ENCODE measurements around the gene TUBAL3. TPM values are rescaled to one million over a fixed set of nuclear protein-coding genes. Genes with fewer than 3 reads are reported as not detected.
"Not testable (repeated sequence)": the region's sequence is repeated elsewhere in the genome, so short reads cannot be mapped to it uniquely, and the experiment has no call there.

The TUBAL3 gene
- total RNA-seq, 1 donor from 2014 or later = not detected

- FAIRE-seq (no peak), DNase-seq (ENCODE audit: low spot score in 2 of 2) (no peak)
Observed at GRCh38 chr10:5428133-5428532, 23.5 kb upstream of the TUBAL3 start.

- FAIRE-seq (no peak), DNase-seq (ENCODE audit: low spot score in 2 of 2) (no peak)
Observed at GRCh38 chr10:5424751-5425150, 20.1 kb upstream of the TUBAL3 start.

- DNase-seq (ENCODE audit: low spot score in 2 of 2) (no peak), FAIRE-seq (no peak)
Observed at GRCh38 chr10:5423771-5424170, 19.1 kb upstream of the TUBAL3 start.

- FAIRE-seq (no peak), DNase-seq (ENCODE audit: low spot score in 2 of 2) (no peak)
Observed at GRCh38 chr10:5419466-5420094, 15.0 kb upstream of the TUBAL3 start.

- DNase-seq (ENCODE audit: low spot score in 2 of 2) (no peak), FAIRE-seq (peak; percentile 6)
Observed at GRCh38 chr10:5418584-5418983, 14.0 kb upstream of the TUBAL3 start.

GRCh38 chr10:5416981-5417380 lies 12.4 kb upstream of the TUBAL3 start:
- FAIRE-seq (no peak), DNase-seq (ENCODE audit: low spot score in 2 of 2) (no peak)

- no peak for FAIRE-seq
- peak; percentile 20 to 40 for DNase-seq (ENCODE audit: low spot score in 2 of 2)
Observed at GRCh38 chr10:5413012-5413938, 8.6 kb upstream of the TUBAL3 start.

- DNase-seq (ENCODE audit: low spot score in 2 of 2) (peak; percentile 93 to 94), FAIRE-seq (no peak)
Observed at GRCh38 chr10:5412277-5412941, 7.8 kb upstream of the TUBAL3 start, which contains the start of gene NET1. TSS of gene NET1 (plus strand) at chr10:5412557. CDS start at chr10:5412693, 136 bp downstream.

- no peak for FAIRE-seq
- DNase-seq (ENCODE audit: low spot score in 2 of 2) = no peak
Observed at GRCh38 chr10:5411941-5412276, 7.3 kb upstream of the TUBAL3 start.

GRCh38 chr10:5410787-5411186 lies 6.2 kb upstream of the TUBAL3 start:
- not testable (repeated sequence) for FAIRE-seq

GRCh38 chr10:5406918-5407317 lies 2.3 kb upstream of the TUBAL3 start:
- FAIRE-seq = no peak
- no peak for DNase-seq (ENCODE audit: low spot score in 2 of 2)

More at GRCh38 chr10:5410787-5411186, 6.2 kb upstream of the TUBAL3 start:
- not testable (repeated sequence) for DNase-seq (ENCODE audit: low spot score in 2 of 2)

- FAIRE-seq = no peak
- DNase-seq (ENCODE audit: low spot score in 2 of 2) = no peak
Observed at GRCh38 chr10:5402798-5403197, 1.8 kb downstream of the TUBAL3 start.

GRCh38 chr10:5400468-5401240 lies 4.0 kb downstream of the TUBAL3 start:
- FAIRE-seq = no peak
- no peak for DNase-seq (ENCODE audit: low spot score in 2 of 2)

- FAIRE-seq (no peak), DNase-seq (ENCODE audit: low spot score in 2 of 2) (no peak)
Observed at GRCh38 chr10:5399332-5399731, 5.3 kb downstream of the TUBAL3 start.

GRCh38 chr10:5396556-5397300 lies 7.9 kb downstream of the TUBAL3 start:
- DNase-seq (ENCODE audit: low spot score in 2 of 2) = peak in 1 of 2 donors; percentile 32
- FAIRE-seq = no peak

- DNase-seq (ENCODE audit: low spot score in 2 of 2) (no peak), FAIRE-seq (no peak)
Observed at GRCh38 chr10:5395168-5395567, 9.5 kb downstream of the TUBAL3 start.

- no peak for DNase-seq (ENCODE audit: low spot score in 2 of 2)
- FAIRE-seq = no peak
Observed at GRCh38 chr10:5393529-5393928, 11.1 kb downstream of the TUBAL3 start.

- DNase-seq (ENCODE audit: low spot score in 2 of 2) (no peak), FAIRE-seq (no peak)
Observed at GRCh38 chr10:5391790-5392189, 12.8 kb downstream of the TUBAL3 start.

GRCh38 chr10:5390607-5391205 lies 13.9 kb downstream of the TUBAL3 start:
- DNase-seq (ENCODE audit: low spot score in 2 of 2) = no peak

More at GRCh38 chr10:5390607-5391205, 13.9 kb downstream of the TUBAL3 start:
- no peak for FAIRE-seq
